BLaER1 (cell line): ENCODE data around the gene APOL1.
"Not testable (repeated sequence)": the region's sequence is repeated elsewhere in the genome, so short reads cannot be mapped to it uniquely, and the experiment has no call there.

Experiments used
- H3K27ac ChIP-seq: shearing (Covaris generic); formaldehyde crosslinking; 2 replicates; pipeline ENCODE4 v1.8.1; 2022
- H3K27me3 ChIP-seq: shearing (Covaris generic); formaldehyde crosslinking; 2 replicates; pipeline ENCODE4 v1.8.1; 2022
- H3K36me3 ChIP-seq: shearing (Covaris generic); formaldehyde crosslinking; 2 replicates; pipeline ENCODE4 v1.8.1; 2022
- H3K4me1 ChIP-seq: shearing (Covaris generic); formaldehyde crosslinking; 2 replicates; pipeline ENCODE4 v1.8.1; 2022
- H3K4me2 ChIP-seq: shearing (Covaris generic); formaldehyde crosslinking; 2 replicates; pipeline ENCODE4 v1.8.1; 2022
- H3K4me3 ChIP-seq: shearing (Covaris generic); formaldehyde crosslinking; 2 replicates; pipeline ENCODE4 v1.8.1; 2022
- H3K9ac ChIP-seq: shearing (Covaris generic); formaldehyde crosslinking; 2 replicates; pipeline ENCODE4 v1.8.1; 2022
- H3K9me3 ChIP-seq: shearing (Covaris generic); formaldehyde crosslinking; 2 replicates; pipeline ENCODE4 v1.8.1; 2022
- H4K20me1 ChIP-seq: shearing (Covaris generic); formaldehyde crosslinking; 2 replicates; pipeline ENCODE4 v1.8.1; 2022
- Cebpa-rat ChIP-seq: shearing (Covaris generic); IDR thresholded peaks from 2 replicates; pipeline ENCODE4 v1.8.1; 2022

Gene APOL1

DNA sequence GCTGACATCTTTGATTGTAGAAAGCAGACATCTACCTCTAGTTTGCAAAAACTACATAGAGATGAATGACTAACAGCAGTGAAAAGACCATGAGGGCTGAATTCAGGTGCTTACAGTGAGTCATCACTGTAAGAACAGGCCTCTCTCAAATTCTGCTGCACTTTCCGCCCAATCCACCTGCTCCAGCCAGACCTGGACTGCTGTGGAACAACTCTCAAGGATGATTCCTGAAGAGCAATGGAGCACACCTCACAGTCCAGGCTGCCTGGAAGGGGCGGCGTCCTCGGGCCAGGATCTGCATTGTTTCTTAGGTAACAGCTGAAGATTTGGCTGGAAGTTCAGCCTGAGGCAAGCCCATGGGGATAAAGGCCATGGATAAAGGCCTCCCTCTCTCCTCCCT lies 28.7 kb upstream of the APOL1 start:
- Histone ChIP-seq H3K9ac (no peak overlapping the region), H3K27me3 (no peaks in the 10 kb centered on the region), H3K27ac (no peak overlapping the region), H3K4me3 (no peak overlapping the region), H3K9me3 (no peaks in the 10 kb centered on the region), H3K36me3 (peaks cover 27% of the 10 kb centered on the region), H3K4me2 (no peak overlapping the region), H4K20me1 (no peaks in the 10 kb centered on the region), H3K4me1 (peaks cover 7% of the 10 kb centered on the region; the same call in 1 of the 2 replicates)
- no peak for TF ChIP-seq Cebpa-rat

DNA sequence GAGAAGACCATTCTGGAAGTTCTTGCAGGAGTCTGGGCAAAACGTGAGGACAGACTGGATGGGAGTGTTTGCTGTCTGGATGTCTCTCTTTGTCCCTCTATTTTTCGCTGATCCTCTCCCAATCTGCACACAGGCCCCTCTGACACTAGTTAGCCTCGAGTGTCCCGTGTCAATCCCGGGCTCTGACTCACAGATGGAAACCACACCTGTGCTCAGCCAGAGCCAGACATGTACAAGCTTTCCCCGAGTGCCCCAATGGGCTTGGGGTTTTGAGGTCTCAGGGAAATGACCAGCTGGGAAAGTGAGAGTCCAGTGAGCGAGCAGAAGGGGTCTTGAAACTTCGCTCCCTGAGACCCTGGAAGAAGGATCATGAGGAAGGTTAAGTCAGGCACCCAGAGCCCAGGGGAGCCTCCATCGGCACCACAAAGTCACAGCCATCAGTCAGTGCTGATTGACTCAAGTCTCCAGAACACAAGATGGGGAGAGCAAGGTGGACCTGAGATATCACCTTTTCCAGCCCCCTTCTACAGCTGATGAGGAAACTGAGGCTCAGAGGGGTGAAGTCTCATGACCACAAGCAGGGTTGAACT lies 27.5 kb upstream of the APOL1 start:
- peaks cover 34% of the 10 kb centered on the region for H3K36me3 ChIP-seq
- H3K27ac ChIP-seq, result no peak overlapping the region
- no peak overlapping the region for H3K4me3 ChIP-seq
- no peak for TF ChIP-seq Cebpa-rat
- H3K9ac ChIP-seq, result no peak overlapping the region
- no peaks in the 10 kb centered on the region for H3K27me3 ChIP-seq
- no peaks in the 10 kb centered on the region for H4K20me1 ChIP-seq
- H3K4me1 ChIP-seq, result peaks cover 7% of the 10 kb centered on the region; the same call in 1 of the 2 replicates
- H3K9me3 ChIP-seq, result no peaks in the 10 kb centered on the region
- no peak overlapping the region for H3K4me2 ChIP-seq

GRCh38 chr22:36226189-36226588 lies 26.7 kb upstream of the APOL1 start:
- H3K9ac ChIP-seq, result no peak overlapping the region
- H3K27ac ChIP-seq, result no peak overlapping the region
- peaks cover 7% of the 10 kb centered on the region; the same call in 1 of the 2 replicates for H3K4me1 ChIP-seq
- no peaks in the 10 kb centered on the region for H4K20me1 ChIP-seq
- peaks cover 41% of the 10 kb centered on the region for H3K36me3 ChIP-seq
- no peak overlapping the region for H3K4me3 ChIP-seq
- no peak overlapping the region for H3K4me2 ChIP-seq
- no peak for TF ChIP-seq Cebpa-rat
- H3K9me3 ChIP-seq, result no peaks in the 10 kb centered on the region
- H3K27me3 ChIP-seq, result no peaks in the 10 kb centered on the region

- Histone ChIP-seq H3K9me3 (no peaks in the 10 kb centered on the region), H3K36me3 (peaks cover 50% of the 10 kb centered on the region), H3K27ac (no peak overlapping the region), H3K27me3 (no peaks in the 10 kb centered on the region), H3K4me3 (no peak overlapping the region), H4K20me1 (no peaks in the 10 kb centered on the region), H3K9ac (no peak overlapping the region), H3K4me2 (no peak overlapping the region), H3K4me1 (peaks cover 12% of the 10 kb centered on the region)
- no peak for TF ChIP-seq Cebpa-rat
These were observed 25.5 kb upstream of the APOL1 start for GRCh38 chr22:36227396-36227795.

- no peaks in the 10 kb centered on the region for H3K9me3 ChIP-seq
- peaks cover 13% of the 10 kb centered on the region for H3K4me1 ChIP-seq
- no peak for TF ChIP-seq Cebpa-rat
- no peak overlapping the region for H3K4me3 ChIP-seq
- no peak overlapping the region for H3K27ac ChIP-seq
- peaks cover 54% of the 10 kb centered on the region for H3K36me3 ChIP-seq
- H3K4me2 ChIP-seq, result no peak overlapping the region
- no peak overlapping the region for H3K9ac ChIP-seq
- no peaks in the 10 kb centered on the region for H3K27me3 ChIP-seq
- H4K20me1 ChIP-seq, result no peaks in the 10 kb centered on the region
These were observed 25.1 kb upstream of the APOL1 start for GRCh38 chr22:36227806-36228205.

GRCh38 chr22:36228369-36228768 lies 24.6 kb upstream of the APOL1 start:
- H3K9me3 ChIP-seq, H3K9ac ChIP-seq, H3K27me3 ChIP-seq, H4K20me1 ChIP-seq, H3K4me3 ChIP-seq, H3K4me2 ChIP-seq, H3K27ac ChIP-seq: not testable (repeated sequence)
- Histone ChIP-seq H3K4me1 (peaks cover 13% of the 10 kb centered on the region), H3K36me3 (peaks cover 59% of the 10 kb centered on the region)

GRCh38 chr22:36228944-36229343 lies 24.0 kb upstream of the APOL1 start:
- no peak for TF ChIP-seq Cebpa-rat
- peaks cover 13% of the 10 kb centered on the region for H3K4me1 ChIP-seq

GRCh38 chr22:36229649-36230048 lies 23.3 kb upstream of the APOL1 start:
- H3K9me3 ChIP-seq, H3K27me3 ChIP-seq, H4K20me1 ChIP-seq, H3K4me3 ChIP-seq, H3K4me2 ChIP-seq, H3K27ac ChIP-seq, H3K9ac ChIP-seq: not testable (repeated sequence)
- H3K4me1 ChIP-seq, result peaks cover 13% of the 10 kb centered on the region
- H3K36me3 ChIP-seq, result peaks cover 65% of the 10 kb centered on the region

More at GRCh38 chr22:36228944-36229343, 24.0 kb upstream of the APOL1 start:
- Histone ChIP-seq H3K9me3 (no peaks in the 10 kb centered on the region), H3K36me3 (peaks cover 65% of the 10 kb centered on the region), H3K27ac (no peak overlapping the region), H3K27me3 (no peaks in the 10 kb centered on the region), H3K4me2 (no peak overlapping the region), H3K4me3 (no peak overlapping the region), H4K20me1 (no peaks in the 10 kb centered on the region), H3K9ac (no peak overlapping the region)

- peaks cover 13% of the 10 kb centered on the region for H3K4me1 ChIP-seq
- not testable (repeated sequence) for H4K20me1 ChIP-seq, H3K27ac ChIP-seq, H3K9ac ChIP-seq, H3K27me3 ChIP-seq, H3K4me2 ChIP-seq, H3K9me3 ChIP-seq, H3K4me3 ChIP-seq
- H3K36me3 ChIP-seq, result peaks cover 74% of the 10 kb centered on the region
These were observed 21.9 kb upstream of the APOL1 start for GRCh38 chr22:36231051-36231450.

- peaks cover 74% of the 10 kb centered on the region for H3K36me3 ChIP-seq
- H3K27ac ChIP-seq, result no peak overlapping the region
- TF ChIP-seq Cebpa-rat, result no peak
- no peaks in the 10 kb centered on the region for H3K9me3 ChIP-seq
- H3K4me2 ChIP-seq, result no peak overlapping the region
- H3K4me3 ChIP-seq, result no peak overlapping the region
- H3K9ac ChIP-seq, result no peak overlapping the region
- peaks cover 28% of the 10 kb centered on the region for H3K4me1 ChIP-seq
- H3K27me3 ChIP-seq, result no peaks in the 10 kb centered on the region
- H4K20me1 ChIP-seq, result no peaks in the 10 kb centered on the region
These were observed 20.1 kb upstream of the APOL1 start for GRCh38 chr22:36232715-36233401.
